Endothelial cell (in vitro differentiated cells): ENCODE results near the gene STAT1. TPM values are rescaled to one million over a fixed set of nuclear protein-coding genes. Genes with fewer than 3 reads are reported as not detected.

ENCODE experiments used
- DNase-seq: peaks from one replicate; pipeline ENCODE4 v3.0.0; 2021; ENCODE audit warnings: low spot score
- H3K27ac Mint-ChIP-seq: one replicate; pipeline ENCODE4 v1.8.0; 2021; ENCODE audit warnings: mixed read lengths, inconsistent platforms; ENCODE audit not compliant: unreplicated experiment
- H3K27me3 Mint-ChIP-seq: one replicate; pipeline ENCODE4 v1.8.0; 2021; ENCODE audit warnings: mild to moderate bottlenecking, moderate library complexity, mixed read lengths, inconsistent platforms; ENCODE audit not compliant: unreplicated experiment
- H3K36me3 Mint-ChIP-seq: one replicate; pipeline ENCODE4 v1.8.0; 2021; ENCODE audit warnings: mild to moderate bottlenecking, low read depth, mixed read lengths, inconsistent platforms; ENCODE audit not compliant: unreplicated experiment
- H3K4me1 Mint-ChIP-seq: one replicate; pipeline ENCODE4 v1.8.0; 2021; ENCODE audit warnings: mild to moderate bottlenecking, mixed read lengths, inconsistent platforms; ENCODE audit not compliant: unreplicated experiment
- H3K4me3 Mint-ChIP-seq: one replicate; pipeline ENCODE4 v1.8.0; 2021; ENCODE audit warnings: mild to moderate bottlenecking, mixed read lengths, inconsistent platforms; ENCODE audit not compliant: unreplicated experiment
- H3K9me3 Mint-ChIP-seq: one replicate; pipeline ENCODE4 v1.8.0; 2021; ENCODE audit warnings: mixed read lengths, inconsistent platforms; ENCODE audit not compliant: unreplicated experiment
- CTCF ChIP-seq: fragments of 200-600 bp; sonication (generic); IDR thresholded peaks from one replicate; pipeline ENCODE4 v1.5.0; 2021; ENCODE audit warnings: antibody characterized with exemption; ENCODE audit not compliant: unreplicated experiment
- total RNA-seq: library from RNA; stranded (reverse); fragmentation: NEBNext Ultra II Directional; extraction: Animal tissue kit (Norgen Biotek cat#: 25700); gene quantifications from one replicate; pipeline ENCODE4 v1.2.1, GENCODE V29; 2021; ENCODE audit not compliant: unreplicated experiment

The STAT1 gene
- total RNA-seq, 1 donor from 2014 or later = 30.1 TPM

- Mint-ChIP-seq H3K4me3 (peak overlapping the region; percentile 40), H3K36me3 (peaks cover 55% of the 10 kb centered on the region), H3K9me3 (no peaks in the 10 kb centered on the region), H3K27me3 (peaks cover 6% of the 10 kb centered on the region), H3K4me1 (peaks cover 44% of the 10 kb centered on the region), H3K27ac (peak overlapping the region; percentile 94)
- no peak for DNase-seq
- no peak for TF ChIP-seq CTCF
These were observed 32.6 kb downstream of the STAT1 start for GRCh38 chr2:190981333-190981732.

GRCh38 chr2:190980630-190981209 is 33.3 kb downstream of the STAT1 start:
- Mint-ChIP-seq H3K27ac (peak overlapping the region; percentile 94), H3K9me3 (no peaks in the 10 kb centered on the region), H3K36me3 (peaks cover 49% of the 10 kb centered on the region), H3K4me3 (peak overlapping the region; percentile 54), H3K27me3 (peaks cover 6% of the 10 kb centered on the region), H3K4me1 (peaks cover 44% of the 10 kb centered on the region)
- DNase-seq = no peak
- TF ChIP-seq CTCF = no peak

- peak overlapping the region; percentile 94 for H3K27ac Mint-ChIP-seq
- peaks cover 44% of the 10 kb centered on the region for H3K36me3 Mint-ChIP-seq
- peak overlapping the region; percentile 54 for H3K4me3 Mint-ChIP-seq
- peak; percentile 65 for DNase-seq
- H3K27me3 Mint-ChIP-seq = peaks cover 6% of the 10 kb centered on the region
- no peak for TF ChIP-seq CTCF
- no peaks in the 10 kb centered on the region for H3K9me3 Mint-ChIP-seq
- H3K4me1 Mint-ChIP-seq = peaks cover 44% of the 10 kb centered on the region
These were observed 33.9 kb downstream of the STAT1 start for GRCh38 chr2:190979906-190980629.

GRCh38 chr2:190978389-190979053 is 35.5 kb downstream of the STAT1 start:
- peaks cover 44% of the 10 kb centered on the region for H3K36me3 Mint-ChIP-seq

More at GRCh38 chr2:190978389-190979053, 35.5 kb downstream of the STAT1 start:
- peak overlapping the region; percentile 25 for H3K27ac Mint-ChIP-seq
- H3K27me3 Mint-ChIP-seq = peaks cover 2% of the 10 kb centered on the region
- no peaks in the 10 kb centered on the region for H3K9me3 Mint-ChIP-seq
- TF ChIP-seq CTCF = no peak
- no peak for DNase-seq
- H3K4me1 Mint-ChIP-seq = peaks cover 44% of the 10 kb centered on the region
- no peak overlapping the region for H3K4me3 Mint-ChIP-seq
